Thoracic aorta (tissue), 2 donors: ENCODE measurements around the gene NAALADL2. TPM values are rescaled to one million over a fixed set of nuclear protein-coding genes. Genes with fewer than 3 reads are reported as not detected.

Source experiments
- ATAC-seq: fragments of 150-250 bp; one replicate; pipeline ENCODE4 v1.8.0; 2017; ENCODE audit warnings: low read depth; ENCODE audit not compliant: insufficient number of reproducible peaks, low FRiP score
- DNase-seq: peaks from one replicate; pipeline ENCODE4 v3.0.0-alpha.2; 2020; ENCODE audit warnings: low spot score
- H3K27ac ChIP-seq, 2 donors: fragments of 200-600 bp; sonication (generic); 1 replicate in 1 of 2; 2 replicates in 1 of 2; pipeline ENCODE4 v1.5.1; 2016; ENCODE audit warnings: mild to moderate bottlenecking in 2 of 2, moderate library complexity in 2 of 2
- H3K27me3 ChIP-seq: fragments of 200-600 bp; sonication (generic); replicated peaks from 2 replicates; pipeline ENCODE4 v1.6.0; 2016; ENCODE audit warnings: mild to moderate bottlenecking; ENCODE audit not compliant: insufficient read depth
- H3K36me3 ChIP-seq: fragments of 200-600 bp; sonication (generic); one replicate; pipeline ENCODE4 v1.5.1; 2016
- H3K4me1 ChIP-seq, 2 donors: fragments of 200-600 bp; sonication (generic); 1 replicate in 1 of 2; 2 replicates in 1 of 2; pipeline versions ENCODE4 v1.5.1 to v1.6.0; 2016; ENCODE audit warnings: low read depth in 2 of 2, mild to moderate bottlenecking in 1 of 2; ENCODE audit not compliant: control insufficient read depth in 1 of 2
- H3K4me3 ChIP-seq: fragments of 200-600 bp; sonication (generic); 2 replicates; pipeline ENCODE4 v1.5.1; 2016; ENCODE audit warnings: mild to moderate bottlenecking
- H3K9me3 ChIP-seq: fragments of 200-600 bp; sonication (generic); 2 replicates; pipeline ENCODE4 v1.5.1; 2016
- CTCF ChIP-seq: fragments of 200-600 bp; sonication (generic); IDR thresholded peaks from one replicate; pipeline ENCODE4 v1.5.1; 2019; ENCODE audit warnings: antibody characterized with exemption
- total RNA-seq, 2 donors: library from RNA; depleted of rRNA; stranded (reverse); fragments of >200 nt; gene quantifications; one replicate each; pipeline versions ENCODE4 v1.1.0 to v1.2.3, GENCODE V29; 2016

Gene NAALADL2
- total RNA-seq, 2 donors from 2014 or later: 12.9 to 21.0 TPM

GRCh38 chr3:175108613-175109151 is 249.5 kb downstream of the NAALADL2 start:
- no peak overlapping the region for H3K27ac ChIP-seq
- H3K9me3 ChIP-seq: no peaks in the 10 kb centered on the region
- no peaks in the 10 kb centered on the region for H3K27me3 ChIP-seq
- H3K36me3 ChIP-seq: no peaks in the 10 kb centered on the region
- H3K4me1 ChIP-seq: peaks cover 8 to 9% of the 10 kb centered on the region in 2 donors
- DNase-seq (no peak), ATAC-seq (no peak)
- TF ChIP-seq CTCF: no peak
- H3K4me3 ChIP-seq: no peak overlapping the region

- TF ChIP-seq CTCF: no peak
- H3K4me1 ChIP-seq: peaks cover 8 to 9% of the 10 kb centered on the region in 2 donors
- DNase-seq (no peak), ATAC-seq (no peak)
- no peak overlapping the region for H3K4me3 ChIP-seq
- H3K27ac ChIP-seq: no peak overlapping the region
- no peaks in the 10 kb centered on the region for H3K36me3 ChIP-seq
- H3K27me3 ChIP-seq: no peaks in the 10 kb centered on the region
- no peaks in the 10 kb centered on the region for H3K9me3 ChIP-seq
Measured at GRCh38 chr3:175111036-175111435, 251.9 kb downstream of the NAALADL2 start.

GRCh38 chr3:175118382-175118941 is 259.3 kb downstream of the NAALADL2 start:
- H3K27me3 ChIP-seq: no peaks in the 10 kb centered on the region
- H3K4me1 ChIP-seq: no peaks in the 10 kb centered on the region
- ATAC-seq (no peak), DNase-seq (no peak)
- H3K4me3 ChIP-seq: no peak overlapping the region
- H3K27ac ChIP-seq: no peak overlapping the region
- no peak for TF ChIP-seq CTCF
- no peaks in the 10 kb centered on the region for H3K36me3 ChIP-seq
- no peaks in the 10 kb centered on the region for H3K9me3 ChIP-seq

GRCh38 chr3:175121225-175121624 is 262.1 kb downstream of the NAALADL2 start:
- Histone ChIP-seq H3K4me1 (no peaks in the 10 kb centered on the region), H3K27ac (no peak overlapping the region), H3K36me3 (no peaks in the 10 kb centered on the region), H3K4me3 (no peak overlapping the region), H3K27me3 (no peaks in the 10 kb centered on the region), H3K9me3 (no peaks in the 10 kb centered on the region)
- ATAC-seq (no peak), DNase-seq (no peak)
- no peak for TF ChIP-seq CTCF

- no peaks in the 10 kb centered on the region for H3K36me3 ChIP-seq
- H3K4me3 ChIP-seq: no peak overlapping the region
- no peak for DNase-seq
- no peak for TF ChIP-seq CTCF
- H3K27me3 ChIP-seq: no peaks in the 10 kb centered on the region
- H3K9me3 ChIP-seq: no peaks in the 10 kb centered on the region
- H3K27ac ChIP-seq: no peak overlapping the region
- ATAC-seq: no peak
- no peaks in the 10 kb centered on the region for H3K4me1 ChIP-seq
Measured at GRCh38 chr3:175127075-175127662, 268.0 kb downstream of the NAALADL2 start.
